ENCODE data around the gene FANCC. TPM values are rescaled to one million over a fixed set of nuclear protein-coding genes. Genes with fewer than 3 reads are reported as not detected.

FANCC gene
- total RNA-seq, 1 donor from 2014 or later = 29.2 TPM

DNA sequence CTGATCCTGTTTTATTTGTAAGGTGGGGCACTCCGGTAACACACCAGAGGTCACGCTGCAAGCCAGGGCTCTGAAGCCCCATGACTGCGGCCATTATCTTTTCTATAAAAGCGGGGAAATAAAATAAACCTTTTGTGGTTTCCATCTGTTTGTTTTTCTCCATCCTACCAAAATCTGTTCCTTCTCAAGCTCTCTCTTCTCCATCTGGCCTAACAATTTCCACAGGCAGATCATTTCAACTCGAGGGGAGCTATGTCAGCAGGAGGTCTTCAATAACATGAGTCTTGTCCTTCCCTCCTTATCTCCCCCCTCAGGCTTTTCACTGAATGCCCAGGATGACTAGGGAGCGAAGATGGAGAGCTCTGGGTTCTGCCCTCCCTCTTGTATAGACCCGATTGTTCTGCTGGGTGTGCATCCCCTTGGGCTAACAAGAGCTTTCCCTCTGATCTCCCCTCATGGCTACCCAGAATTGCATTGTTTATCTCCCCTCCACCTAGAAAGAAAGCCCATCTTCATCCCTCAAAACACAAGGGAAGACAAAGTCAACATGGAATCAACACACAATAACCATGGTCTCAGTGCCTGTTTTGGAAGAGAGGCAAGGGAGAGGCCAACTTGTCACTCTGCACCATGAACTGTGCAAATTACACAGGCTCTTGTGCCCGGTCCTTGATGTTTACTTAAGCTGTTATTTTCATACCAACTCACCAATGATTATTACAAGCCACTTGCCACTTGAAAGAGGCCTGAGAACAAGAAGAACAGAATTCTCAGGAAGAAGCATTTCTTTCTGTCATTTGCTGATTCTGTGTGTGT is 187.8 kb downstream of the FANCC start:
- no peak for DNase-seq (ENCODE audit: low spot score)
- ATAC-seq = peak; percentile 57

DNA sequence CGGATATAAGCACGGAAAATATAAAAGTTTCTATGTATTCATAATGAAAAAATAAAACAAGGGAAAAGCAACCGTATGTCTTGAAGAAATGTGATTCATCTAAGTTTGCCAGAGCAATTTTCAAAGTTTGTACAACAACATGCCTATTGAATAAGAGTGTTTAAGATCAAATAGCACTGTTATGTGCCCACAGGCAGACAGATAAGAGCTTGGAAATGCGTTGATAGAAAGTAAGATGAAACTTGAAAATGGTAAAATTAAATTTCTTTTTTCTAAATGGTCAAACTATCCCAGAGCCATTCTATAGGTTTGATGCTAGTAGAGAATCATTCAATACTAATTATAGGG is 189.4 kb downstream of the FANCC start:
- ATAC-seq (no peak), DNase-seq (ENCODE audit: low spot score) (no peak)

DNA sequence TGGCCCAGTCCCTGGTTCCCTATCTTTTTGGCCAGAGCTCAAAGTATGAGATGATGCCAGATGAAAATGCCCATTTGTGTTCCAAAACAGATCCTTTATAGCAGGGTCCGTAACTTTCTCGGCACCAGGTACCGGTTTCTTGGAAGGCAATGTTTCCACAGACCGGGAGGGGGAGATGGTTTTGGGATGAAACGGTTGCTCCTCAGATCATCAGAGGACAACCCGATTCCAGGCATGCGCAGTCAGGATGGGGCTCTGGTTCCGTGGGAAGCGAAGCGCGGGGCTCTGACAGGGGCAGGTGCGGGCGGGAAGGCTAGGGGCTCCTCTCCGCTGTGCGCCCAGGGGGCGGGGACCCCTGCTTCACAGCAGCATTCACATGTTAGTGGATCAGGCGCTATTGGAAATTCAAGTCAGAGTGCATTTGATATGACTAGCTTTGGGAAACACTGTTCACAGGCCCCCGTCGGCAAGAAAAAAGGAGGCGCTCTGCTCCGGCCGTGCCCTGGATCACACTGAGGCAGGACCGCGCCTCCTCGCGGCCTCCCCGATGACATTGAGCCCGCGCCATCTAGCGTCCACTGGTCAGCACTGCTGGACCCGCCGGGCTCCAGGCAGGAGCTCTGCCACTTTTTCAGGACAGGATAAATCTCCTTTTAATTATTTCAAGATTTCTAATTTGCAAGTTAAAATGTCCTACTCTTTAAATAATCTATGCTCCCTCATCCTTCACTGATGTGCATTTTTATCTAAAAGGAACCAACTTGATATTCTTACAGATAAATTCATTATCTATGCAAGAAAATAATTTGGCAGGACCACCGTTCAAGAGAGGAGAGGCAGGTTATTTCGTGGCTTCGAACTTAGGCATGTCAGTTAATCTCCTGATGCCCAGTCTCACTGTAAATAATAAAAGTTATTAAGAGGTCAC is 190.0 kb downstream of the FANCC start:
- ATAC-seq (peak; percentile 82), DNase-seq (ENCODE audit: low spot score) (peak; percentile 78)

DNA sequence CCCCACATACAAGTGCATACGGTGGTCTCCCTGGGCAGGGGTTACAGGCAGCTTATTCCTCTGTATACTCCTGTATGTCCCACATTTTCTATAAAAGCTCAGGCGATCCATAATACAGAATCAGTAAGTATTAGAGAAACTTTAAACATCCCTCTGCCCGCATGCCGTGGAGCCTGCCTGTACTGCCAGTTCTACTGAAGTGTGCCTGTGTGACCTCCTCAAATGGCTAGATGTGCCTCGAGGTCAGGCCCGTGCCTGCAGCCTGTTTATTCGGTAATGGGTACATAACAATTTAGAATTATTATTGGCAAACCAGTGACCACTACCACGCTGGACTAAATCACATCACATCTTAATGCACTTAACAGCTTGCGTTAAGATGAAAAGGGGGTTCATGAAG is 190.8 kb downstream of the FANCC start:
- DNase-seq (ENCODE audit: low spot score) (no peak), ATAC-seq (no peak)

DNA sequence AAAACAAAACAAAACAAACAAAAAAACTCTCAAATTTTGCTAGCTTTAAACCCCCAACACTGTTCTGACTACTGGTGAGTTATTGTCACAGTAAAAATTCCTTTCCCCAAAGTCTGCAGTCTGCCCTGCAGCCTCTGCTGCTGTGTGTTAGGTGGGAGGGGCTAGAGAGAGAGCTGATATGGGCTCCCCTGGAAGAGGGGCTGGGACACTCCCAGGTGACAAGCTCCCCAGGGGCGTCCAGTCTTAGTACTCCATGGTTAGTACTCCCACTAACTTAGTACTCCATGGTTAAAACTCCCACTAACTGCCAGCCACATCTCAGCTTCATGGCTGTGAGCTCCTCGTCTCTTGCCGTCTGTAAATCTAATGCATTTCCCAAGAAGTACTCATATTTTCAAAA is 191.9 kb downstream of the FANCC start:
- DNase-seq (ENCODE audit: low spot score) (no peak), ATAC-seq (no peak)

DNA sequence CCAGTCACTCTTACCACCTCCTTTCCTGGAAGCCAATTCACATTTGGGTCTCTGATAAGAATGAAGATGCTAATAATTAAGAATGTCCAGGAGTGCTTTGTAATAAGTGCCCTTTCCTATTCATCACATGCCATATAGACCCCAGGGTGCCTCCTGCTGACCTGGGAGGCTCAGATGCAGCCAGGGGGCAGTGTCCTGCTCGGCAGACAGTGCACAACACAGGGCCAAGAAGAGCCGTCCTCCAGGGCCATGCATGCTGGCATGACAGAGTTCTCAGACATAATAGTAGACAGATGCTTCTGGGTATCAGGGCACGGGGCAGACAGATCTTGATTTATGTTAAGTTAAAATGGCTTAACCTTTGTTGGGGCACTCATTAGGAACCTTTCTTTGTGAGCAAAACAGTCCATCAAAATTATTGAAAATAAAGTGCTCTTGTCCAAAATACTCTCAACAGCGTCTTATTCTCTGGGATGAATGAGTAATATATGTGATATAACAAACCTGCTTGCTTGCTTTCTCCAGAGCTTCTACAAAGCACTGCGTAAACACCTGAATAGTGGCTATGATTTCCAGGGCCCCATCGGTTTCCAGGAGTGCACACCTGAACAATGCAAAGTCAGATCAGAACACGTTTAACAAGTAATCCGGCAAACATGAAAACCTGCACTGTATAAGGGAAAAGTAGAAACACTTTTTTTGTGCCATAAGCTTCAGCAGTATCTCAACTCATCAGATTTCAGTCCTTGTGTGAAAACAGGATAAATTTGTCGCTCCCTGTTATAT is 192.7 kb downstream of the FANCC start:
- DNase-seq (ENCODE audit: low spot score) (no peak), ATAC-seq (peak; percentile 19)

DNA sequence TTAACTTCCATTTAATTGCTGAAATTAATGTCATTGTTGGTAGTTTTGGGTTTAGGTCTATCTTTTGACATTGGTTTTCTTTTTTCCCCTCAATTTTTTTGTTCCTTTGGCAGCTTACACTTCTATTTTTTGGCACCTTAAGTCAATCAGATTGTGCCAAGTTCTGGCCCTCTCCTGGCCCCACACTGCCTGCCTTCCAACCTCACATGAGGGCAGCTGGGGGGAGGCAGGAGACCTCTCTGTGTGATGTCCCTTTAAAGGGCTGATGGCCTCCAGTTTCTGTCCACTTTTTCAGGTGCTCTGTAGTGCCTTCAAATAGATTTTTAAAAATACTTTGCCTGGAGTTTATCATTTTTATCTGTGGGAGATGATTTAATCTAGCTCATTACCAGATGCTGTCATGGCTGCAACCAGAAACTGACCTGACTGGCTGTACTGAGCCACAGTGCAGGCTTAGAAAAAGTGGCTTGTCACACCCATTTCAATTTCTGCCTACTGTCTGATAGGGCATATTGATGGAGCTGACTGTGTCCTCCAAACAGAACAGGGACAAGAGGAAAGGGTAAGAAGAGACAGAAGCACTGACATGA is 196.6 kb downstream of the FANCC start:
- DNase-seq (ENCODE audit: low spot score) (no peak), ATAC-seq (no peak)

DNA sequence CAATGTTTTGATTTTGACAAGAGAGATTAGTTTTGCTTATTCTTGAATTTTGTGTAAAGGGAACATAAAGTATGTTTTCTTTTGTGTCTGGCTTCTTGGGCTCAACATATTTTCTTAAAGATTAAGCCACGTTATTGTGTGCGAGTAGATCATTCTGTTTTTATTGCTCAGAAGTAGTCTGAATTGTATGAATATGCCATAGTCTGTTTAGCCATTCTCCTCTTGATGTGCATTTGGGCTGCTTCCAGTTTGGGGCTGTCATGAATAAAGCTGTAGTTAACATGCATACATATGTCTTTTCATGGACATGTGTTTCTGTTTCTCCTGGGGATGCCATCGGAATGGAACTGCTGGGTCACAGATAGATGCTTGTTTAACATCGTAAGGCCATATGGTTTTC is 198.9 kb downstream of the FANCC start:
- DNase-seq (ENCODE audit: low spot score) (no peak), ATAC-seq (no peak)

DNA sequence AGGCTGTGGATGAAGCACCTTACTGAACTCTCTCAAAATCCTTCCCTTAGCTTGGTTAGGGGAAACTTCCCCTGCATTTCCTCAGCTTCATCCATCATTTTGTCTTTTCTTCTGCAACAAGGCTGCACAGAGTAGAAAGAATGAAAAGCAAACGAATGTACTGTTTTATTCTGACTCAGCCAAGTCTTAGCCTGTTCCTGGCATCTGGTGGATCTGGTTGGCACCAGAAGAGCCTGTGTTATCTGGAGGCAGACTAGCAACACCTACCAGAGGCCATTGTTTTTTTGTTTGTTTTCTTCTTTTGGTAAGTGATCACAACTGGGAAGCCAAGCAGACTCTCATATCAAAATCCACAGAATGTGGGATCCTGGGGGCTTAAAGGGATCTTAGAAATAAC is 200.7 kb downstream of the FANCC start:
- DNase-seq (ENCODE audit: low spot score) = no peak
- ATAC-seq = peak; percentile 27

DNA sequence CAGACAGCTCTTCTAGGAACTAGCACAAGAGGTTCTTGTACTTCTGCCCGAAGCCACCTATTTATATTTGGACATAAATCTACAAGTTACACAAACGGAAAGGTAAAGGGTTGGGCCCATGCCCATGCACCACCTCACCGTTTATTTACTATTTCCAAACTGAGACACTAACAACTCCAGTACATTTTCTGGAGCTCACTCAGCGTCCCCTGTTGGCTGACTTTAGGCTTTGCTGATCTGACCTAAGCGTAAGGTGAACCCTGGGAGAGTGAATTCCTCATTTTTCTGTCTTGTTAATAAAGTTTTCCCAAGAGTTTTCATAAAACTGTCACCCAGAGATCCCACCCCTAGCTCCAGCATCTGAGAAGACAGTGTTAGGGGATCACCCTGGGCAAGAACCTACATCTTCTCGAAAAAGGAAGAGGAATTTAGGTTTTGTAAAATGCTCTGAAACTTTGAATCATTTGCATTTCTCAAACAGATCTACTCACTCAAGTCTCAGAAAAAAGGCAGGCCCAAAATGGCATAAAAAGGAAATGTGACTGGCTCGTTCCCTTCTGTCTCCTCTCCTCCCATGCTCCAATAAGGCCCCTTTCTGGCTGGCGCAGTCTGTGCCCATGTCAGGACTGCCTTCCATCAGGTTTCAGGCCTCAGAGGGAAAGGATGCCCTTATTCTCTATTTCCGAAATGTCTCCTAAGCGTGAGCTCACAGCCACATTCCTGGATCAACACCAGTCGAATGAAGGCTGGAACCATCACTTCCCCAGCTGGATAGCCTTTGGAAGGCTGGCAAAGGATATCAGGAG is 201.3 kb downstream of the FANCC start:
- DNase-seq (ENCODE audit: low spot score) (no peak), ATAC-seq (no peak)

DNA sequence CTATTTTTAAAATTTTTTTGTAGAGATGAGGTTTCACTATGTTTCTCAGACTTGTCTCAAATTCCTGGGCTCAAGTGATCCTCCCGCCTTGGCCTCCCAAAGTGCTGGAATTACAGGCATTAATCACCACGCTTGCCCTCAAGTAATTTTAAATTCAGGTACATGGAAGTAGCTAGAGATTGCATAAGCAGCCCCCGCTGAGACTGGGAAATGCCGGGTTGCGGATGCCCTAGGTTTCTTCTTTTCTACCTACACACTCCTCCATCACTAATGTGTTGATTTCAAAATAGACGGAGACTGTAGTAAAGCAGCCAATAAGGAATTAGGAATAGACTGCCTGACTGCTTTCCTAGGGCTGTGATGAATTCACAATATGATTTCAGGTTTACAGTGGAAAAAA is 202.4 kb downstream of the FANCC start:
- ATAC-seq (no peak), DNase-seq (ENCODE audit: low spot score) (no peak)

DNA sequence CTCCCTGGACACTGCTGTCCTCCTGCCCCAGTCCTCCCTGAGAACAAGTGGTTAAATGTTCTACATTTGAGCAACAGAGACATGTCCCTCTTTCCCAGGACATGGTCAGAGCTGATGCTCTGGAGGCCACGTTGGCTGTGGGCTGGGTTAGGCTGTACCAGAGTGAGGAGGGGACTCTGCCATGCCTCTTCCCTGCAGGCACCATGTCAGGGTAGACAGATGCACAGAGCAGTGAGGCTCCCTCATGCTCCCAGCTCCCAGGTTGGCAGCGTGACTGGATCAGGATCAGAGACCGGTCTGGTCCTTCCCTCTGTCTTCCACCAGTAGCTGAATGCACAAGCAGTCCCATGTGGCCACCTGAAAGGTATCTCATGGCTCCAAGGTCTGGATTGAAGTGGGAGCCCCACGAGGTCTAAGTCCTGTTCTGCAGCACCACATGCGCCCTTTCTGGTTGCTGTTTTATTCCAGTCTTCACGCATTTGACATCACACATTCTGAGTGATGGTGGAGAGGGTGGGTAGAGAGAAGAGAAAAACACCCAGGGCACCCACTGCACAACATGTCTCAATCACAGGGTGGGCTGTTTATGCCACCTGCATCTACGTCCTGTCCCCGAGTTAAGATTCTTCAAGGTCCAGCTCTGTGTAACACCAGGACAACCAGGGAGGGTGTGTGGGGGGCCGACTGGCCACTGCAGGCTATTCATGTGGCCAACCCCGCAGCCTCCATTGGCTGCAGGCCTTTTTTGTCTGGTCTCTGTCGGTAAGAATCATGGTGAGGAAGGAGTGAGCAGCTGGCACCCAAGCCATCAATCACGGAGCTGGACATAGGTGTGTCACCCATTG is 204.9 kb downstream of the FANCC start:
- ATAC-seq (peak; percentile 8), DNase-seq (ENCODE audit: low spot score) (no peak)

DNA sequence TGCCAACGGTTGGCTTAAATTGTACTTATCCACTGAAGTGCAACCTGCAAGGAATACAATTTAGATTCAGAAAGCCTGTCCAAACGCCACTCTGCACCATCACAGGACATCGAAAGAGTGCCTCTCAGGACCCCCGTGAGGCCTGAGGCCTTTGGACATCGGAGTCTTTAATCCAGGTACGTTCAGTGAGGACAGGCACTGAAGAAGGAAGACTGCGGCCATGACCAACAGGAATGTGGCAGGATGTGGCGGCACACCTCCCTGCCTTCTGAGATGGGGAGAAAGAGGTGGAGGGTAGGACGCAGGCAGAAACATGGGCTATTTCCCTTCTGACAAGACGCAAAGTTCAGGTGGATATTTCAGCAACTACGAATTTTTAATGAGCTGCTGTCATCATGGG is 205.8 kb downstream of the FANCC start:
- ATAC-seq = no peak
- no peak for DNase-seq (ENCODE audit: low spot score)

DNA sequence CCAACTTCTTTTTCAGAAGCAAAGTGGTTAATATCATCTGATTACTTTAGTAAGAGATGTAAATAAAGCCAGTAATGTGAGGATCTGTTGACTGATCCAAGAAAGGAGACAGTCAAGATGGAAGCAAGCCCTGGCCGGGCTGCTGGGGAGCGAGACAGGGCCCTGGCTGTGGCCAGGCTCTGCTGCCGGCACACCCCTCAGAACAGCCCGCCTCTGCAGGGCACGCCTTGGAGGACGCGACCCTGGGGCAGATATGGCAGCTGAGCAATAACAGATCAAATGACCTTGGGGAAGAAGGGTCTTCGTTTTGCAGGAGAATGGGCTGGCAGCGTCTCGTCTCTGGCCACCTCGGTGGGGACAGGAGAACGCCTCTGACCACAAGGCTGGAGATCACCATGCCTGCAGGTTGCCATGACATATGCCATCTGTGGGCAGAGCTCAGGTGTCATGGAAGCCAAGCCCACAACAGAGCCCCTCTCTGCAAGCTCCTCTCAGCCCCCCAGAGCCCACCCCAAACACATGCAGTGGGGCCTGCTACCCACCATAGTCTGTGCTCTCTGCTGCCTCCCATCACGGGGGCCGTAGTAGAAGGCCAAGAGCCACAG is 206.5 kb downstream of the FANCC start:
- ATAC-seq = no peak
- DNase-seq (ENCODE audit: low spot score) = no peak

DNA sequence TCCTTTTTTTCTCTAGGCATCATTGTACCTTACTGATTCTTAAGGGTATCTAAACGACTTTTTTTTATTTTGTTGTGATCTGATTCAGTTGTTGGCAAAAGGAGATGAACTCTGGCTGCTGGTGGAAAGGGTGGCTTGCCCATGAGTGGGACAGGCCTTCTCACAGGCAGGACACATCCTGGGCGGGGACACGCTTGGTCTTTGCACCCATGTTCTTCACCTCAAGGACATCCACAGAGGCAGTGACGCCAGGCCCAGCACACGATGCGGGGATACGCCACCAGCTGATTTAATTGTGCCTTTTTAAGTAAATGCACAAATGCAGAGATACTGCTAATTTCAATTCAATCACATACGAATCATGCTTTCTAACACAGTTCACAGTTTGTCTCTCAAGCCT is 208.1 kb downstream of the FANCC start:
- DNase-seq (ENCODE audit: low spot score) (no peak), ATAC-seq (no peak)

DNA sequence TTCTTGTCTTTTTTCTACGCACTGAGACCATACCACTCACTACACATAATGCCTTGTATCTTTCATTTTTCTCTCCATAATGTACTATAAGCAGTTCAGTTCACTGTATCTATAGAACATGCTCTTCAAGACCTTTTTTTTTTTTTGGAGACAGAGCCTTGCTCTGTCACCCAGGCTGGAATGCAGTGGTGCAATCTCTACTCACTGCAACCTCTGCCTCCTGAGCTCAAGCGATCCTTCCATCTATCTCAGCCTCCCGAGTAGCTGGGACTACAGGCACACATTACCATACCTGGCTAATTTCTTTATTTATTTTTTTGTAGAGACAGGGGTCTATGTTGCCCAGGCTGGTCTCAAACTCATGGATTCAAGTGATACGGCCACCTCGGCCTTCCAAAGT is 208.7 kb downstream of the FANCC start:
- DNase-seq (ENCODE audit: low spot score) = no peak

DNA sequence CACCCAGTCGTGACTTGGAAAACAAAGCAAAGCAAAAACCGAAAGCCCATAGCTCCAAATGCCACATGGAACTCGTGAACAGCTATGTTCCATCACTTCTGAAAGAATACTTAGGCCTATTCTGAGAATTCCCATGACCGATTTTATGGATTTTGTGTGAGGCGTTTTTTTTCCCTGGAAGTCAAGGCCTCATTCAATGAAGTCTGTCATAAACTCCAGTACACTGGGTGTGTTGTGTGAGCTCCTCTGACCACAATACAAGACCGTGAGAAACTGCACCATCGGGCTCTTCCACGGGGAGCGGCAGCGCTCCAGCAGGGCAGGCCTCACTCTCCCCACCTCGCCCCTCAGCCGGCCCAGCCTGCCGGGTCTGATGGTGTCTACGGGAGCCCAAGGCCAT is 209.5 kb downstream of the FANCC start:
- no peak for ATAC-seq
- DNase-seq (ENCODE audit: low spot score) = no peak

More for the DNA sequence above, 208.7 kb downstream of the FANCC start:
- ATAC-seq = no peak

DNA sequence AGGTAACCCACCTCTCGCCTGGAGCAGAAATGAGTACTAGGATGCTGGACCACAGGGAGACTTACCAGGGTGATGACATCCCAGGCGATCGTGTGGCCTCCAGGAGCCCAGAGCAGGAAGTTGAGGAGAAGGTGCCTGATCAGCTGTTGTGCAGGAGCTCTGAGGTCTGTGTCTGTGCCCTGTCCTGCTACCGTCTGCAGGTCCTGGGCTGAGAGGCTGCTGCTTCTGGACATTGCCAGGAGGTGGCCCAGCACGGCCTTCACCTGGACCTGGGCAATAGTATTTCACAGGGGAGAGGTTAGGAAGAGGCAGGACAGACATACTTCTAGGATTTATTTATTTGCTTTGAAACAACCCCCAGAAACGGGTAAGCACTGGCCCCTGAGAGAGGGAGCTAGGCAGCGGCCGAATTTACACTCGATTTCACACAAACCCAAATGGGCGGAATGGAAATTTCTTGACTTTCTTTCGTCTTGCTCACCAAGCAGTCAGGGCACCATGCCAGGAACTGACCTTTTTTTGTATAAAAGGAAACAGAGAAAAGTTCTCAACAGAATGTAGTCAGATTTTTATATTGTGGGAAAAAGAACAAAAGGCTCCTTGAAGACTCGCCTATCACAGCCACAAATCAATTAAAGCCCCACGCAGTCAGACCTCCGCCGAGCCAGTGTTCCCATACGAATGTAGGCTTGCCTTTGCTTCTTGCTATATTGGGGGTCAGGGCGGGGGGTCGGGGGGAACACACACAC is 210.3 kb downstream of the FANCC start:
- no peak for ATAC-seq
- DNase-seq (ENCODE audit: low spot score) = no peak

Data from left lobe of liver (tissue), 2 donors.